ENCODE results near the gene VIP. TPM values are rescaled to one million over a fixed set of nuclear protein-coding genes. Genes with fewer than 3 reads are reported as not detected.

The VIP gene
- total and polyA plus RNA-seq, 2 of the 13 experiments (the other 11 are each of a cell fraction or from before 2014, with no cell fraction given): not detected

DNA sequence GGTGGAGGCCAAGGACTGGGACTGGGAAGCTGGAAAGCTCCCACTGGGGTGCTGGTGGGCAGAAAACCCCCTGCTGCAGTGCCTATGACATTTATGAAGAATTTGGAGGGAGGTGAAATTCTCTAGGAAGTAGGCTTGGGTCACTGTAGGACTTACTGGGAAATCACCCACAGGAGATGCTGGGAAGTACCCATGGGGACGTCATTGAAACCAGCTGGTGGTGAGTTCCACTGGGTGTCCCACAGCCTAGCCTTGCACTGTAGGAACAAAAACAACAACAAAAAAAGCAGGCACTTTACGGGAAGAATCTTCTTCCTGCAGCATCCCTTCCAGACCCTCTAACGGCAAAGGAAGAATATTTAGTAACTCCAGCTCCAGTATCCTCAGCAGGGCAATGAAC is 26.2 kb downstream of the VIP start:
- Histone ChIP-seq H3K36me3 (replicated peaks in 1 of 2; ENCODE audit: control insufficient read depth in 1 of 2, insufficient read depth in 2 of 2, low read length in 2 of 2) (no peaks in the 10 kb centered on the region), H3K4me1 (ENCODE audit: insufficient read depth, low read length) (no peaks in the 10 kb centered on the region), H3K9me3 (ENCODE audit: low read length) (no peaks in the 10 kb centered on the region), H3K4me3 (replicated peaks in 1 of 3; ENCODE audit: insufficient read depth in 1 of 3, low read depth in 2 of 3, low read length in 3 of 3) (no peak overlapping the region), H3K79me2 (ENCODE audit: insufficient read depth, low read length) (no peaks in the 10 kb centered on the region), H3K9ac (ENCODE audit: insufficient read depth, low read depth, low read length) (no peak overlapping the region), H3K4me2 (ENCODE audit: low read depth, low read length) (no peak overlapping the region), H2AFZ (ENCODE audit: low read length) (no peak overlapping the region), H4K20me1 (ENCODE audit: insufficient read depth, low read length) (no peaks in the 10 kb centered on the region), H3K27ac (ENCODE audit: extremely low read length, insufficient read depth, low read length) (no peak overlapping the region), H3K27me3 (ENCODE audit: control insufficient read depth in 1 of 2, insufficient read depth in 2 of 2, low read length in 2 of 2) (no peaks in the 10 kb centered on the region)
- no peak for ATAC-seq
- intact Hi-C loops (cut with micrococcal nuclease; ENCODE audit: unreplicated experiment) (no loop called here), in situ Hi-C loops (cut with HindIII; ENCODE audit: extremely low pct_ligation_motif_present, low pct_unique_long_range_greater_than_20kb) (no loop called here)
- TF ChIP-seq, protein P1, sequence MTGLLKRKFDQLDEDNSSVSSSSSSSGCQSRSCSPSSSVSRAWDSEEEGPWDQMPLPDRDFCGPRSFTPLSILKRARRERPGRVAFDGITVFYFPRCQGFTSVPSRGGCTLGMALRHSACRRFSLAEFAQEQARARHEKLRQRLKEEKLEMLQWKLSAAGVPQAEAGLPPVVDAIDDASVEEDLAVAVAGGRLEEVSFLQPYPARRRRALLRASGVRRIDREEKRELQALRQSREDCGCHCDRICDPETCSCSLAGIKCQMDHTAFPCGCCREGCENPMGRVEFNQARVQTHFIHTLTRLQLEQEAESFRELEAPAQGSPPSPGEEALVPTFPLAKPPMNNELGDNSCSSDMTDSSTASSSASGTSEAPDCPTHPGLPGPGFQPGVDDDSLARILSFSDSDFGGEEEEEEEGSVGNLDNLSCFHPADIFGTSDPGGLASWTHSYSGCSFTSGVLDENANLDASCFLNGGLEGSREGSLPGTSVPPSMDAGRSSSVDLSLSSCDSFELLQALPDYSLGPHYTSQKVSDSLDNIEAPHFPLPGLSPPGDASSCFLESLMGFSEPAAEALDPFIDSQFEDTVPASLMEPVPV (CRISPR knock-in tag; IDR thresholded peaks at IDR 0.05): no peak
- TF ChIP-seq, protein P2, sequence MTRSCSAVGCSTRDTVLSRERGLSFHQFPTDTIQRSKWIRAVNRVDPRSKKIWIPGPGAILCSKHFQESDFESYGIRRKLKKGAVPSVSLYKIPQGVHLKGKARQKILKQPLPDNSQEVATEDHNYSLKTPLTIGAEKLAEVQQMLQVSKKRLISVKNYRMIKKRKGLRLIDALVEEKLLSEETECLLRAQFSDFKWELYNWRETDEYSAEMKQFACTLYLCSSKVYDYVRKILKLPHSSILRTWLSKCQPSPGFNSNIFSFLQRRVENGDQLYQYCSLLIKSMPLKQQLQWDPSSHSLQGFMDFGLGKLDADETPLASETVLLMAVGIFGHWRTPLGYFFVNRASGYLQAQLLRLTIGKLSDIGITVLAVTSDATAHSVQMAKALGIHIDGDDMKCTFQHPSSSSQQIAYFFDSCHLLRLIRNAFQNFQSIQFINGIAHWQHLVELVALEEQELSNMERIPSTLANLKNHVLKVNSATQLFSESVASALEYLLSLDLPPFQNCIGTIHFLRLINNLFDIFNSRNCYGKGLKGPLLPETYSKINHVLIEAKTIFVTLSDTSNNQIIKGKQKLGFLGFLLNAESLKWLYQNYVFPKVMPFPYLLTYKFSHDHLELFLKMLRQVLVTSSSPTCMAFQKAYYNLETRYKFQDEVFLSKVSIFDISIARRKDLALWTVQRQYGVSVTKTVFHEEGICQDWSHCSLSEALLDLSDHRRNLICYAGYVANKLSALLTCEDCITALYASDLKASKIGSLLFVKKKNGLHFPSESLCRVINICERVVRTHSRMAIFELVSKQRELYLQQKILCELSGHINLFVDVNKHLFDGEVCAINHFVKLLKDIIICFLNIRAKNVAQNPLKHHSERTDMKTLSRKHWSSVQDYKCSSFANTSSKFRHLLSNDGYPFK (CRISPR knock-in tag; IDR thresholded peaks at IDR 0.05; ENCODE audit: borderline replicate concordance): no peak
- TF ChIP-seq FOXK1 (CRISPR knock-in tag; IDR thresholded peaks at IDR 0.05; ENCODE audit: borderline replicate concordance, low read depth) (no peak), TCF12 (IDR thresholded peaks at IDR 0.05) (no peak), TCF12 (CRISPR knock-in tag; IDR thresholded peaks at IDR 0.05) (no peak), FOXK2 (IDR thresholded peaks at IDR 0.05) (no peak), NFIC (IDR thresholded peaks at IDR 0.05; ENCODE audit: low read length) (no peak), ZNF768 (CRISPR knock-in tag; IDR thresholded peaks at IDR 0.05) (no peak), ZNF331 (CRISPR knock-in tag; IDR thresholded peaks at IDR 0.05) (no peak), RAD21 (CRISPR knock-in tag; IDR thresholded peaks at IDR 0.05) (no peak)
- TF ChIP-seq, protein P3, sequence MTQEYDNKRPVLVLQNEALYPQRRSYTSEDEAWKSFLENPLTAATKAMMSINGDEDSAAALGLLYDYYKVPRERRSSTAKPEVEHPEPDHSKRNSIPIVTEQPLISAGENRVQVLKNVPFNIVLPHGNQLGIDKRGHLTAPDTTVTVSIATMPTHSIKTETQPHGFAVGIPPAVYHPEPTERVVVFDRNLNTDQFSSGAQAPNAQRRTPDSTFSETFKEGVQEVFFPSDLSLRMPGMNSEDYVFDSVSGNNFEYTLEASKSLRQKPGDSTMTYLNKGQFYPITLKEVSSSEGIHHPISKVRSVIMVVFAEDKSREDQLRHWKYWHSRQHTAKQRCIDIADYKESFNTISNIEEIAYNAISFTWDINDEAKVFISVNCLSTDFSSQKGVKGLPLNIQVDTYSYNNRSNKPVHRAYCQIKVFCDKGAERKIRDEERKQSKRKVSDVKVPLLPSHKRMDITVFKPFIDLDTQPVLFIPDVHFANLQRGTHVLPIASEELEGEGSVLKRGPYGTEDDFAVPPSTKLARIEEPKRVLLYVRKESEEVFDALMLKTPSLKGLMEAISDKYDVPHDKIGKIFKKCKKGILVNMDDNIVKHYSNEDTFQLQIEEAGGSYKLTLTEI (CRISPR knock-in tag; conservative IDR thresholded peaks at IDR 0.05): no peak
- TF ChIP-seq, protein P4, sequence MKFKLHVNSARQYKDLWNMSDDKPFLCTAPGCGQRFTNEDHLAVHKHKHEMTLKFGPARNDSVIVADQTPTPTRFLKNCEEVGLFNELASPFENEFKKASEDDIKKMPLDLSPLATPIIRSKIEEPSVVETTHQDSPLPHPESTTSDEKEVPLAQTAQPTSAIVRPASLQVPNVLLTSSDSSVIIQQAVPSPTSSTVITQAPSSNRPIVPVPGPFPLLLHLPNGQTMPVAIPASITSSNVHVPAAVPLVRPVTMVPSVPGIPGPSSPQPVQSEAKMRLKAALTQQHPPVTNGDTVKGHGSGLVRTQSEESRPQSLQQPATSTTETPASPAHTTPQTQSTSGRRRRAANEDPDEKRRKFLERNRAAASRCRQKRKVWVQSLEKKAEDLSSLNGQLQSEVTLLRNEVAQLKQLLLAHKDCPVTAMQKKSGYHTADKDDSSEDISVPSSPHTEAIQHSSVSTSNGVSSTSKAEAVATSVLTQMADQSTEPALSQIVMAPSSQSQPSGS (CRISPR knock-in tag; IDR thresholded peaks at IDR 0.05): no peak
- ChIA-PET POLR2A (no interaction called here), CTCF (ENCODE audit: low intra/inter-chr PET ratio, low total read pairs) (no interaction called here)
- no peak for FAIRE-seq
- 37% methylated on average over 3 of the region's 3 CpGs for WGBS (ENCODE audit: low lambda C conversion rate)
- DNase-seq (ENCODE audit: low spot score): no peak
- BruUV-seq (replicated peaks): no TSS peak
